Embryonic facial prominence (tissue), 1 donor: ENCODE results near the gene DLGAP3.

Source experiments
- DNase-seq: peaks from one replicate; pipeline ENCODE4 v3.0.0-alpha.2; 2016; ENCODE audit errors: extremely low spot score

DLGAP3 gene

DNA sequence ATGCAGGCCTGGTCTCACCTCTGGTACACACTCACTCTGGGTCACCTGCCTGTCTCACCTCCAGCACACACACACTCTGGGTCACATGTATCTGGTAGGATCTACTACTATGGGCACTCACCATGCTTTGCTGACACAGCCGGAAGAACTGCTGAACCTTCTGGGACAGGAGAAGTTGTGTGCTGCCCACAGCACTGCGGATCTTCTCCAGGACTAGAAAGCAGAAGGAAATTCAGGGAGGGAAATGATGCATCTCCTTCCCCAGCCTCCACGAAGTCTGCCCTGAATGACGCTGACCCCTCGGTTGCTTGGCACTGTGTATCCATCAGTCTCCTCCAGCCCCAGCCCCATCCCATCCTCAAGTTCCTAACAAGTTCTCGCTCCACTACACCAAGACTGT is 62.0 kb downstream of the DLGAP3 start:
- no peak for DNase-seq

DNA sequence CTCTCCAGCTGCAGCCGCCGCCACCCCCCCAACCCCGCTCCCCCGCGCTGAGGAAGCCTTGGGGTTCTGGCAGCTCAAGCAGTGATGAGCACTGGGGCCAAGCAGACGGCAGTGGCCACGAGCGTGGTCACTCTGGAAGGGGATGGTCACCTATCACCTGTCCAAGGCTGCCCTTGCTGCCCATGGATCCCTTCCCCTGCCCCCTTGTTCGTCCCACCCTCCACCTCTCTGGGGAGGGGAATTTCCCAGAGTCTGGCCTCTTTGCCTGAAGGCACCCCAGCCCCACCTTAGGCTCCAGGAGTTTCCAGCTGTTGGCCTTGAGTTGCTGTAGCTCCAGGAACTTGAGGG is 62.7 kb downstream of the DLGAP3 start:
- DNase-seq = no peak

DNA sequence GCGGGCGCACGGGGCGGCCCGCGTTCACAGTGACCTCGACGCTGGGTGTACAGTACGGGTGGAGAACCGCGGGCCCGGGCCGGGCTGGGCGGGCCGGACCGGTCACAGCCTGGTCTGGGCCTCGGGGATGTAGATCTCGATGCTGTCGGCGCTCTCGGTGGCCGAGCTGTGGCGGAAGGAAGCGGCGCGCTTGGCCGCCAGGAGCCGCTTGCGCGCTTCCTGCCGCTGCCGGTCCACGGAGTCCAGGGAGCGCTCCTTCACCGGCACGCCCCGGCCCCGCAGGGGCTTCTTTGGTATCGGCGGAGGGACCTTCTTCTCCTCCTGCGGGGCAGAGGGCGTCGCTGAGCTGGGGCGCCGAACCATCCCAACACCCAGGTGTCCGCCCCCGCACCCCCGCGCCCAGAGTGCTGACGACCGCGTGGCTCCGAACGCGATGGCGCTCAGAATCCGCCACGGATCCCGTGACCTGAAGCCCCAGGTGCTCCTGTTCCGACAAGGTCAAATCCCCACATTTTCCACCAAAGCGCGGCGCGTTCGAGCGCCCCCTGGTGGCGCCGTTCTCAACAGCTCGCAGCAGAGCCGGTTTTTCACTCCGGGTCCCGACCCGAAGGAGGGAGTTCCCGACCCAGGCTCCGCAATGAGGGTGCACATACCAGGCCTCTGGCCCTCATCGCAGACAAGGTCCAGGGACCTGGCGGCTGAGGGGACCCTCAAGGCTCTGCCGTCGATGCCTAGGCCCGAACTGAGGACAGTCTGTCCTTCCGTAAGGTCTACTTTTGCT is 63.3 kb downstream of the DLGAP3 start:
- no peak for DNase-seq

DNA sequence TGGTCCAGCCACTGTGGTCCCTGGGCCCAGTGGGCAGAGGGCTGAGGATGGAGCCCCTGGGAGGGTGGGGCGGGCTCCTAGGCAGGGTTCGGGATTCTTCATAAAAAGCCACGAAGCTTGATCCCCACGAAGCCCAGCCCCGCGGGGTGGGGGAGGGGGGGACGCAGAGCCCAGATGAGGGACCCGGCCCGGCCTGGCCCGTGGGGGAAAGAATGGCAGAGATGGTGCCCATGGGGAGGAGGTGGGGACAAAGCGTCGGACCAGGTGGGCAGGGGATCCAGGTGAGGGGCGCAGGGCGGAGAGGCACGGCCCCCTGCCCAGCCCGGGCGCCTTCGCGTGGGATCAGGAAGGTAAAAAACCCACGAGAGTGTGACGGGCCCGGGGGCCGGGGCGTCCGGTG is 63.9 kb downstream of the DLGAP3 start:
- no peak for DNase-seq

DNA sequence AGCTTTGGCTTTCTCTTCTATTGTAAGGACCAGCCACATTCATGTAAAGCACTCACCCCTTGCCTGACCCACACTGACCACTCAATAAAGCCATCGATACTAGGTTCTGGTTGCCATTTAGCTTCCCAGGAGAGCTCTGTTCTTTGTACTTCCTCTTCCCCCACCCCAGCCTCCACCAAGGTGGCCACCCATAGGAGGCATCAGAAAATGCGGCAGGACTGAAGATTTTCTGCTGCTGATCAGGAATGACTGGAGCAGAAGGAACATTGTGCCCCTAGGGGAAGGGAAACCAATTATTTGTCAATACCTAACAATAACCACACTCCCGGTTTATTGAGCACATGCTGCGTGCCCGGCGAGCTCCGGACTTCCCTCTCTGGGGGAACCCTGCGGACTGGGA is 64.7 kb downstream of the DLGAP3 start:
- DNase-seq = no peak

DNA sequence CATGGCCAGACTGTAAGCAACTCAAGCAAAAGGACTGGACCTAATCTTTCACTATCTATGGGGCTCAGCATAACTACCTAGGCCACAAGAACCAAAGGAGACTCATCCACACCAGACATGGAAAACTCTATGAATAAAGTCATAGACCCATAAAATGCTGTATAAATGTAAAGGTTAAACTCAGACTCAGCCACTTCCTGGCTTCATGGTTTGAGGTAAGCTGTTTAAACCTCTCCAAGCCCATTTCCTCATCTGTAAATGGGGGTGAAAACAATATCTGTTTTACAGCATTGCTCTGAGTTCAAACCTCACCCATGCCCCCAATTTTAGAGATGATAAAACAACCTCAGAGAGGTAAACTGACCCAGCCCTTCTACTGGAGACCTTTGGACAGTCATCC is 65.9 kb downstream of the DLGAP3 start:
- DNase-seq = no peak

DNA sequence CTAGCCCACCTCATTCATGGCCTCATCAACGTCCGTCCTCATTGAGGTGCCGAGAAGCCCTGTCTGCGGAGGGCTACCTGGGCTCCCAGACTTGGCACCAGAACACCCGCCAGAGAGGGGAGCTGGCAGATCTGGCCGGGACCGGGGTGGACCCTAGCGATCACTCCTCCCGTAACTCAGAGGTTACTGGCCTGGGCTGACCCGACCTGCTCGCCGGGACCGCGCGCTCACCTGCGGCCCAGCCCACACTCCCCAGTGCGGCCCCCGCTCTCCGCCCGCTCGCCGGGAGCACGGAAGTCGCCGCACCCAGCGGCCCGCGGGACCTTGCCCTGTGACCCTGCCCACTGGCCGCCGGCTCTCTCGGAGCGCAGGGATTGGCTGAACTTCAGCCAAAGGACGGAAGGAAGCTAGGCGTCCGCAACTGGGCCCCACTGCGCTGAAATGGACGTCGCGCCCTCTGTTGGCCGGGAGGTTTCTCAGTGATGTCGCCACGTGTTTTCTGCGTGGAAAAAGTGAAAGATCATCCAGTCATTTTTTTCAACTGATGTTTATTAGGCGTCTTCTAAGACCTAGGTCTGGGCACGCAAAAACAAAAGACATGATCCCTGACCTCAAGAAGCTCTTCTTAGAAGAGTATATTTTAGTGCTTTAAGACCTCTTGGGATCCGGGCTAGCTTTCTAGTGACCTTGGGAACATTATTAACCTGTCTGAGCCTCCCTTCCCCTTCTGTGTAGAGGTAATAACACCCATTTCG is 69.8 kb downstream of the DLGAP3 start, which contains the start of gene SMIM12:
Gene SMIM12 (minus strand): TSS at position 304 of the 755 bp plus-strand sequence. CDS start 3,772 bp downstream, outside the sequence.
- peak; percentile 50 for DNase-seq

DNA sequence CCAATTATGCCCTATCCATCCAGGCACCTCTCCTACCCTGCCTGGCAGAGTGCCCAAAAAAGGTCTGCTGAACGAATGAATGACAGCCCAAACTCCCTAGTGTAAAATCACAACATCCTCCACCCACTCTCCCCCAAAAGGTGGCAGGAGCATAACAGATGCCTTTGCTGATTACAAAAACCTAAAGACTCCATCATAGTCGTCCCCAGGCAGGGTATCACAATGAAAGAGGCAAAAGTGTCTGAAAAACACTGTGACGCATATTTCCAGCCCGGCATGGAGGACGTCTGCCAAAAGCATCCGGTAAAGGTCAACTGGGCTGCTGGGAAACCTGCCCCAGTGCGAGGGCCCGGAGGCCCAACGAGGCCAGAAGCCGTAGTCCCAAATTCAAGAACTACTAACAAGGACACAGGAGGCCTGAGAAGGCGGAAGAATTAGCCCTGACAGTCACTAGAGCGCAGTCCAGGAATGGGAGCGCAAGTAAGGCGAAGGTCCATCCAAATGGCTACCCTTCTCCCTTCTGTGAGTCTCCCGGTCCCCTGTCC is 70.5 kb downstream of the DLGAP3 start:
- DNase-seq = no peak

DNA sequence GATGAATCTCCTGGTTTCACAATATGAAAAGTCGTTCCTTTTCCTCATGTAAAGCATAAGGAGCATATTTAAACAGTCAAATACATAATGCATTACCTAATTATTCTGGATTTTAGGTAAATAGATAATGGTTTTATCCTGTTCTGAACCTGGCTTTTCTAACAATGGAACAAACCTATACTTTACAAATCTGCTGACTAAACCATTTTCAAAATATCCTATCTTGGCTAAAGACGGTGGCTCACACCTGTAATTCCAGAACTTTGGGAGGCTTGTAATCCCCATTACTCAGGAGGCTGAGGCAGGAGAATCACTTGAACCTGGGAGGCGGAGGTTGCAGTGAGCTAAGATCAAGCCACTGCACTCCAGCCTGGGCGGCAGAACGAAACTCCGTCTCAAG is 72.8 kb downstream of the DLGAP3 start:
- DNase-seq = no peak

DNA sequence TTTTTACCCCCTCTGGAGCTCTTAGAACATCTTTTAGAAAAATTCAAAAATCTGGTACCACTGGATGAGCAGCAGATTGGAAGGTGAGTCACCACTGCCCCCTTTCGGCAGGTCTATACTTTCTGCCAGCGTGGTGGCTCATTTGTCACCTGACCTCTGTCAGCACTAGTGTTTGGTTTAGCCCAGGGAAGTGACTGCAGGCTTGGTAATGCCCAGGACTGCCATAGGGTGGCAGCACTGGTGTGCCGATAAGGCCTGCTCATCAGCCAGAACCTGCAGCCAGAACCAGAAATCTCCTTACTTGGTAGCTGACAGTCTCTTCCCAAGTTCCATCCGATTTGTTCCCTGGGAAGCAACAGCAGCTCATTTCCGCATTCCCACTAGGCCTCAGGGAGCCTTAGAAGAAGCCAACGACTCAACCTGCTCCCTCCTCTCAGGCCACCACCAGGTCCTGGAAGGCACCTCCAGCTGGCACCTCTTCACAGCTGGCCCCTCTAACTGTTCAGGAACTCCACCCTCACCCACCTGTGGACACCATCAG is 76.7 kb downstream of the DLGAP3 start:
- DNase-seq = peak; percentile 40

DNA sequence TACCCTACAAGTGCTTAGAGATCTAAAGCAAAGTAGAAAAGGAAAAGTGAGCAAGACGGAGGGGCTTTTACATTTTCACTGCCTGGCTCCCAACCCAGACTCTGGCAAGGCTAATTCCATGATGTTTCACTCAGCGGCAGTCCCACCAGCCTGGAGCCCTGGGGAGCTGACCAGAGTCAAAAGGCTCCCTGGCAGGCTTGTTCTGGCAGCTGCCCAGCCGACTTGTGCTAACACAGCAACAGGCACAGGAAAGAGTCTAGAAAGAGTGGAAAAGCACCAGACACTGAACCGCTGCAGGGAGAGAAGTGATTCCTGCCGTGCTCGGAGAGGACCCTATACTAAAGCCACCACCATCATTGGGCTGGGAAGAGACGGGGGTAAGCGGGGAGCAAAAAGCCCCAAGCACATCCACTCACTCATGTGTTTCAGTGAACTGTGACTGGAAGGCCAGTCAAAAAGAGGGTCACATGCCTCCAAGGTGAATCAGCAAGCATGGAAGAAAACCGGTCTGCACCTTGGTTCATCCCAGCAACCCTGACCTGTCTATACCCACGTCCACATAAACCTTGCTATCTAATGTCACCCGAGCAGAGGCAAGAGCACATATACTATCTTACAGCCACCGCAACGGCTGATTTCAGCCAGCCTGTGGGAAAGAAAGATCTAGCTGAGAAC is 77.9 kb downstream of the DLGAP3 start:
- no peak for DNase-seq

DNA sequence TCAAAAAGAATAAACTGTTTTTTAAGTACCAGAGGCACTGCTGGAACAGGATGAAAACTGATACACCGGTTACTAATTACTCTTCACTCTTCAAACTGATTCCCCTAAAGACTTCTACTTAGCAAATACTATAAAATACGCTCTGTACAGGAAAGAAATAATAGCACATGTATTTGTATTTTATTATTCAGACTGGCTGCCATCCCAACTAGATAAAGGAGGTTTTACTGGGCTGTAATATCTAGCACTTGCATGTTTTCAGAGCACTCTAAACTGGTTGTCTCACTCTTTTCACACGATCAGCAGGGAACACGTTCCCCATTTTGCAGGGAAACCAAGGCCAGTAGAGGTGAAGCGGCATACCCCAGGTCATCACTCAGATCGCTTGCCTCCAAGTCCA is 79.1 kb downstream of the DLGAP3 start:
- no peak for DNase-seq

DNA sequence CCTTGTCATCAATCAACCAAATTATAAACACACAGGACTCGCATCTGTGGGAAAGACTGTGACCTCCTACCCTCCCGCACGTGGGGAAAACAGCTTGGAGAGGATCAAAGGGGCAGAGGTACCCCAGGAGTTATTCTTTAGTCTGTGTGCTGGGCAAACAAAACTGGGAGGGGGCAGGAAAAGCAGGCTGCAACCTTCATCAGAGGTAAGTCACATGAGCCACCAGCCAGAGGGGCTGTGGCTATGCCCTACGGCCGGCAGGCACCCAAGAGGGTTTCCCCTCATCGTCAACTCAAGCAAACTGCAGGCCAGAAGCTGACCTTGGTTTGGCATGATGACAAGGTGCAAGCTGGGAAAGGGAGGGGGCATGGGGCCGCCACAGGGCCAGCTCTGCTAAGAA is 82.4 kb downstream of the DLGAP3 start:
- DNase-seq = no peak

DNA sequence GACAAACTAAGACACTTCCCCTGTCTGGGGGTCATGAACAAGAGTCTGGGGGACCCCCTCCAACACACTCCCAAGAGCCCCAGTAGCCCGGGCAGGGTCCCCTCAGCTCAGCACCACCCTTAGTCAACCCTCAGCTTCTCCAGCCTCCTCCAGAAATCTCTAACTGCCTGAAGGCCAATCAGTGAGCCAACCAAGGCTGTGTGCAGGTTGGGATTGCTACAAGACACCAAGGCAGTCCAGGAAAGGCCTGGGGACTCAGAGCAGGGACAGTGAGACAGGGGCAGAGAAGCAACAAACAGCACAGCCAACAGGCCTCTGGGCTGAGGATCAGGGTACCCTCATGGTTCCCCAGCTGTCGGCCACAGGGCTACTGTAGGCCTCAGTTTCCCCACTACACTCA is 83.2 kb downstream of the DLGAP3 start:
- no peak for DNase-seq

DNA sequence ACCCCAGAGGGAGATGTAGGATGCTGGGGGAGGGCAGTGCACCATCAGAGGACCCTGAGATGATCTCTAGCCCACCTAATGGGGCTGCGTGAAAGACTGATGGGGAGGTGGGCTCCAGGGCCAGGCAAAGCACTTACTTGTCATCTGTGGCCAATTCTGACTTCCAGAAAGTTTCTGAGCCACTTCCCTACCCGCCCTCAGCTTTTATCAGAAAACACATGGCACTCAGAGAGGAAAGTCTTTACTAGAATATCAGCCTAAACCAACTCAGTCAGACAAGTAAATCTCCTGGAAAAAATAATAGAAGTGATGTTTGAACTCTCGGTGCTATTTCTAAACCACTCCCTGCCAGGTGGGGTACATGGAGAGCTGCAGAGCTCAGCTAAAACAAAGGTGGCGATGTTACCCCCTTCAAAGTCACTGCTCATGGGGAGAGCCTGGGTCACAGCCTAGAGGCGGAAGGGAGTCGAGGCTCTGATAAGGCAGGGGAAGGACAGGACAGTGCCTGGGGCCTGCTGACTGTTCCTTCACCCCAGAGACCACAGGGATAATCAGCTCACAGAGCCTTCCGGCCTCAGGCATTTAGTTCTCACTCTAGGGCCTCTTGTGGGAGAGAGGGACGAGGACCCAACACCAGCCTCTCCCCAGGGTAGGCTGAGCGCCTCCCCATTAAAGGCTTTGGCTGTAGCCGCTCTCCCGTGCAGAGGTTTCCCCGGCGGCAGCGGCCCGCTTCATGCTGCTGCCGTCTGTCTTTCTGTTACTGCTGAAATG is 84.1 kb downstream of the DLGAP3 start:
- no peak for DNase-seq

DNA sequence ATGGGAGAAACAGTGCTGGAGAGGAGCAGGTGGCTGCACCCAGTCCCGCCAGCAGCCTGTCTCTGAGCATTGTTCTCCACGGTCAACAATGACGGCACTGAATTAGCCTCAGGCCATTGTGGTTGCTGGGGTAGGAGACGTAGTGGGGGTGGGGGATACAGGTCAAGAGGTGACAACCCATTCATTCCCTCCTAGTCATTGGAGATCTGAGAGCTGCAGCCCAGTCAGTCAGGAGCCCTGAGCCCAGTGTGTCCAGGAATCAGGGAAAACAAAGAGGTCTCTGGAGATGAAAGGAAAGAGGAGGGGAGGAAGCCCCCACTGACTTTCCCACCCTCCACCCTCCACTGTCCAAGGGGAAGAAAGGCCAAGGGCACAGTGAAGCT is 85.2 kb downstream of the DLGAP3 start:
- DNase-seq = no peak

DNA sequence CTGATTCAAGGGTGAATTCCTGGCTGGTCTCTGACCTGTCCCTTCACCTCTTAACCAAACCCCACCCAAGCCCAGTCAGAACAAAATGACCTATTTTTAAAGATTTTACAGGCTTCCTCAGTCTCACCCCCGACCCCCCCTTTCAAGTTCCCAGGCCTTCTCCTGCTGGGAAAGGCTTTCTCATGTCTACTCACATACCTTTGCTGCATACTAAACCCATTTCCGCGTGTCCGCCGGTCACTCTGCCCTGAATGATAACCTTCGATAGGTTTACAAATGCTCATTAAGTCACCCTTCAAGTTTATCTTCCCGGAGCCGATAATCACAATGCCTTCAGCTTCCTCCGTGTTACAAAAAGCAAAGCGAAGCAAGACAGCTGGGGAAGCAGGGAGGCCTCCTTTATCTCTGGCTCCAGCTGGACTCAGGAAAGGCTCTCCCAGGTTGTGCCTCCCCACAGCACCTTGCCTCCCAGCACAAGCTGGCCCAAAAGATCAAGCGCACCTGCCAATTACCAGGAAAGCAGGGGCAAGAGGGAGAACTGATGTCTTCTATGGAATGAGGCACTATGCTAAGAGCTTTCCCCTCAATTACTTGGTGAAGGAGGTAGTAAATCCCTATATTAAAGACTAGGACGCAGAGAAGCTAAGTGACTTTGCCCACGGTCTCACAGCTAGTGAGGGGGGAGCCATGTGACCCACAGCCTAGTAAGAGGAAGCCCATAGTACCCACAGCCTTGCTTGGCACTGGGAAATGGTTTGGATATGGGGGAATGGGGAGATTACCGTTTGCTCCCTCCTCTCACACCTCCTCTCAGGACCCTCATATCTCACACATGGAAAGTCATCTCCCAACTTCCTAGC is 85.8 kb downstream of the DLGAP3 start:
- no peak for DNase-seq

DNA sequence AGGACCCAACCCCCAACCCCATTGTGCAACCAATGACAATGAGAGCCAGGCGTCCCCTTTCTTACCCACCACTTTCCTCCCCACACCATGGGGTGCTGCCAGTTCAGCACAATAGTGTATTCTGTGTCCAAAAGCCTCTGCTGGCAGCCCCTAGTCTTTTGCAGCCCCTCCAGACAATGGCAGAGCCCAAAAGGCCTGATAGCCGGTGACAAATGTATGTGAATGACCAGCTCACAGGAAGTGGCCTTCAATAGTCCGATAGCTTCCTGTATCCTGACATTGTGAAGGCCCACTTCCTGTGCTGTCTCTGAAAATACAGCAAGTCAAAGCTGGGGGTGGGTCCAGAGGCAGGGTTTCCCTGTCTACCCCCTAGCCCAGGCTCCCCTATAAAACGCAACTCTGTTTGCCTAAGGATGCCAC is 86.5 kb downstream of the DLGAP3 start:
- DNase-seq = no peak

DNA sequence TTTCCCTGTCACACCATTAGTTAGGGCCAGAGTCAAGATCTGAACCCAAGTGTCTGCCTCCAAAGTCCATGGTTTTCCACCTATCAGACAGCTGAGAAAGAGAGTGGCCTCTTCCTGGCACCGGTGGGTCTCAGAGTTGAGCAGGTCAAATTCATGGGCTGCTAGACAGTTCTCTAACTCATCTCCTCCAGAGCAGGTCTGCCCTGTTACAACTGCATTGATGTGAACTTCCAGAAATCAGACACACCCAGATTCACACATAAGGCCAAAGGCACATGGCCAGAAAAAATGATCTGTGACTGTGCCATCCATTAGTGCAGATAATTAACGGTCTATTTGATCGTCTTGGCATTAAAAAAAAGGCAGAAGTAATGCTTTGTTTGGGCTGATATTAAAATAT is 87.4 kb downstream of the DLGAP3 start:
- no peak for DNase-seq

DNA sequence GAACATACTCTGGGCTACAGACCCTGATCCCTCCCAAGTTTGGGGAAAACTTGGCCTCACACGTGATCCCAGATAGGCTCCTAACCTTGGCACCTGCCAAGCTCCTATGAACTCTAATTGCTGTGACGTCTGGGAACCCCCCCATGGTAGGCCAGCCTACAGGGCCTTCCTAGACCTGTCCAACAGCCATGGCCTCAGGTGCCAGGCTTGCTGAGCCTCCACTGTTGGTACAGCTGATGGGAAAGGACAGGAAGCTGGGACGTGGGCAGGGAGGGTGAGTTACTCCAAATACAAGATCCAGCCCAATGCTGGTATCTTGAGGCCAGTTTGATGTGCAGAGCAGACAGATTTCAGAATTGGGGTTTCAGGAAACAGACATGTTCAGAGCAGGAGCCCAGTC is 89.0 kb downstream of the DLGAP3 start:
- DNase-seq = no peak
